Forelimb muscle (tissue), 1 donor: ENCODE results near the gene GPR17. TPM values are rescaled to one million over a fixed set of nuclear protein-coding genes. Genes with fewer than 3 reads are reported as not detected.

Experiments
- DNase-seq: peaks from one replicate; pipeline ENCODE4 v3.0.0-alpha.2; 2013; ENCODE audit warnings: low read depth
- polyA plus RNA-seq: library from polyadenylated mRNA; unstranded; fragments of 120-200 nt; gene quantifications from one replicate; pipeline ENCODE4 v1.2.1, GENCODE V29; 2013; ENCODE audit not compliant: insufficient read length

GPR17 gene
- polyA plus RNA-seq, 1 donor = 2.4 TPM

DNA sequence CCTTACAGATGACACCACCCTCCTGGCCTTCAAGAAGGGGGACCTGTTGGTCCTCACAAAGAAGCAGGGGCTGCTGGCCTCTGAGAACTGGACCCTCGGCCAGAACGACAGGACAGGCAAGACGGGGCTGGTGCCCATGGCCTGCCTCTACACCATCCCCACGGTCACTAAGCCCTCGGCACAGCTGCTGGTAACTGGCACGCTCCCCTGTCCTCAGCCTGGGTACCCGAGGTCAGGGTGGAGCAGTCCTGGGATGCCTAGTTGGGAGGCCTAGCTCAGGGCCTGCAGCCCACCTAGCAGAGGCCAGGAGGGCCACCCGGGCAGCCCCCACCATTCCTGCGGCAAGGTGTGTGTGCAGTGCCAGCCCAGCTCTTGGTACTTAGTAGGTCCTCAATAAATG lies 16.3 kb upstream of the GPR17 start:
- no peak for DNase-seq

DNA sequence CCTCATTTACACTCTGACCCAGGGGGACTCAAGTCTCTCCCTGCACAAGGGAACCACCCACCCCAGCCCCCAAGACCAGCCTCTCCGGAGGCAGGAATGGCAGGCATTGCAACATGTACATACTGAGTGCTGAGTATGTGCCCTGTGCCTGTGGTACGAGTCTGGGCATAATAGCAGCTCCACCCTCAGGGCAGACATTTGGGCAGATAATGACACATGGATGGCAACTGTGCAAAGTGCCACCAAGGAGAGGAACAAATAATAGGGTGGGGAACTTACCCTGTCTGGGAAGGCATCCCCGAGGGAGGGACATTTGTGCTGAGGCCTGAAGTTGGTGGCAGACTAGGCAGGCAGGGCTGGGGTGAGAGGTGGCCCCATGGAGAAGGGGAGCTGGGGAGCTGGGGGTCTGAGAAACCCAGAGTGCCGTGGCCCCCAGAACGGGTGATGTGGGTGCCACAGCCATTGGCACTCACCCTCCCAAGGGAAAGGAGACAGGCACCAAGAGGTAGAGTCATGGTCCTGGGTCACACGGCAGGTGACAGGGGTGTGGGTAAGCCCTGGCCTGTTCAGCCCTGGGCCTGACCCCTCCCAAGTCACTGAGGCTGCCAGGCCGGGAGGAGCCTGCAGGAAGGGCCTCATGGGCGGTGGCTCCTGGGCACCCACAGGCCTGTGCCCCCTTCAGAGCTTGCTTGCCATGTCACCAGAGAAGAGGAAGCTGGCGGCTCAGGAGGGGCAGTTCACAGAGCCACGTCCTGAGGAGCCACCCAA lies 15.7 kb upstream of the GPR17 start:
- no peak for DNase-seq

DNA sequence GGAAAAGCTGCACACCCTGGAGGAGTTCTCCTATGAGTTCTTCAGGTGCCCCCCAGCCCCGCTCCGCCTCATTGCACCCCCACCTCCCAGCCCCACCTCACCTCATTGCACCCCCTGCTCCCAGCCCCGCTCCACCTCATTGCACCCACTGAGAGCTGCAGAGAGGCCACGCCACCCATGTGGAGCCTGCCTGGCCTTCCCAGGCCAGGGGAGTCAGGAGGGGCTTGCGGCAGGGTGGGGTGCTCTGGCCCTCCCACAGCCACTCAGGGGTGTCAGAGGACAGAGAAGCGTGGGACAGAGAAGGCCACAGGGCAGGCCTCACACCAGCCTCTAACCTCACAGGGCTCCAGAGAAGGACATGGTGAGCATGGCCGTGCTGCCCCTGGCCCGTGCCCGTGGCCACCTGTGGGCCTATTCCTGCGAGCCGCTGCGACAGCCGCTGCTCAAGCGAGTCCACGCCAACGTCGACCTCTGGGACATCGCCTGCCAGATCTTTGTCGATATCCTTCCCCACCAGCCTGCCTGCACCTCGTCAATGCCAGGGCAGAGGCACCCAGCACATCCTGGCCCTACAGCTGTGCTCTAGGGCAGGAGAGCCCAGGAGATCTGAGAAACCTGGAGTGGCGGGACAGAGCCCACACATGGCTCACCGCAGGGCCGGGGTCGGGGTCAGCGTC lies 15.0 kb upstream of the GPR17 start:
- no peak for DNase-seq

DNA sequence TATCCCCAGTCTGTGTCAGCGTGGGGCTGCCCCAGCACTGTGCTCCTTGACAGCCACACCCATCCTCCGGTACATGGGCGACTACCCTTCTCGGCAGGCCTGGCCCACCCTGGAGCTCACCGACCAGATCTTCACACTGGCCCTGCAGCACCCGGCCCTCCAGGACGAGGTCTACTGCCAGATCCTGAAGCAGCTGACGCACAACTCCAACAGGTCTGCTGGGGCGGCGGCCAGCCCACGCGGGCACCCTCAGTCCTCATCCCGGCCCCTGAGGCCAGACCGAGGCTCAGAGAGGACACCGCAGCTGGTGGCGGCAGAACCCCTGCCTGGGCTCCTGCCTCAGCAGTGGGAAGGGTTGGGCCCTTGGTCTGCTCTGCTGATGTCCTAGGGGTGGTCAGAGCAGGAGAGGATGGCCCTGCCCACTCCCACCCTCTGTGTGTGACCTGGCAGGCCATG lies 14.4 kb upstream of the GPR17 start:
- DNase-seq = no peak

DNA sequence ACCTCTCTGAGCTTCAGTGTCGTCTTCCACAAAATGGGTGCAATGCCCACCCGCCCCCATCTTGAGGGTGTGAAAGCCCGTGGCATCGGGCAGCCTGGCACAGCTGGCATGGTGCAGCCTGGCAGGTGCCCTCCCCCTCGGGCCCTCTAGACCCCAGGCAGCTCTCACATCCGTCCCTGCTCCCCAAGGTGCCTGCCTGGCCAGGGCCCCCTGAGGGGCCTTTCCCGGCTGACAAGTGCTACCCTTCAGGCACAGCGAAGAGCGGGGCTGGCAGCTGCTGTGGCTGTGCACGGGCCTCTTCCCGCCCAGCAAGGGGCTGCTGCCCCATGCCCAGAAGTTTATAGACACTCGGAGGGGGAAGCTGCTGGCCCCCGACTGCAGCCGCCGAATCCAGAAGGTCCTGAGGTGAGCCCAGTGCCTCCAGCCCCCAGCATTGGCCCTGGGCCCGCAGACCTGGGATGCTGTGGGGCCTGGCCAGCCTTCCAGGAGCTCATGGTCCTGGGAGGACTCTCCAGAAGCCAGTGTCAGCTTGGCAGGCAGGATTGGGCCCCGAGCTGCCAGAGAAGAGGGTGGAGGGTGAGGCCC lies 13.9 kb upstream of the GPR17 start:
- DNase-seq = no peak

DNA sequence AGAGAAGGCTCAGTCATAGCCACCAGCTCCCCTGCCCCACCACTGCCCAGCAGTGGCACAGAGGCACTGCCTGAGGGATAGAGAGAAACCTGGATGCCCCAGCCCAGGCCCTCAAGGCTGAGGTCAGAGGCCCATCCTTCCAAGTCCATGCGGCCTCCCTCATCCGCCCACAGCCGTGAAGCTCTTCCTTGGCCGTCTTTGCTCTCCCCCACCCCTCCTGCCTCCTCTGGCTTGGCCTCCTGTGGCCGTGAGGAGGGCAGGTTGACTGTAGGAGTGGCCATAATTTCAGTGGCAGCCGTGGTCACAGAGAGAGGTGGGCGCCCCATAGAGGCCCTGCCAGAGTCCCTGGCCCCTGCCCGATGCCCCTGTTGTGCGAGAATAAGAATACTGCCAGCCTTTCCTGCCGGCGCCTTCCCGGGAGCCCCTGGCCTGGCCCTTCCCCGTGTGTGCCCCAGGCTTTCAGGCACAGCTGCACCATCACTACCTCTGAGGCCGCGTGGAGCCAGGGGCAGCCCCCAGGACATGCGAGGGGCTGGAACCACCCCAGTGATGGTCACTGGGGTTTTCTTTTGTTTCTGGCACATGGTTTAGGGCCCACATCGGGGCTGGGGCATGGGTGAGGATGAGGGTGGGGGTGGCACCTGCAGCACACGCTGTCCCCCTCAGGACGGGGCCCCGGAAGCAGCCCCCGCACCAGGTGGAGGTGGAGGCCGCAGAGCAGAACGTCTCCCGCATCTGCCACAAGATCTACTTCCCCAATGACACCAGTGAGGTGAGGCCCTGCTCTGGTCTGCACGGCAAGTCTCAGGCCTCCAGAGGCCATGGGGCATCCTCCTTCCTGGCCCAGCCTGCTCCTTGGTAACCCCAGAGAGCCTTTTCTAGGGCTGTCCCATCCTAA lies 13.1 kb upstream of the GPR17 start:
- no peak for DNase-seq

DNA sequence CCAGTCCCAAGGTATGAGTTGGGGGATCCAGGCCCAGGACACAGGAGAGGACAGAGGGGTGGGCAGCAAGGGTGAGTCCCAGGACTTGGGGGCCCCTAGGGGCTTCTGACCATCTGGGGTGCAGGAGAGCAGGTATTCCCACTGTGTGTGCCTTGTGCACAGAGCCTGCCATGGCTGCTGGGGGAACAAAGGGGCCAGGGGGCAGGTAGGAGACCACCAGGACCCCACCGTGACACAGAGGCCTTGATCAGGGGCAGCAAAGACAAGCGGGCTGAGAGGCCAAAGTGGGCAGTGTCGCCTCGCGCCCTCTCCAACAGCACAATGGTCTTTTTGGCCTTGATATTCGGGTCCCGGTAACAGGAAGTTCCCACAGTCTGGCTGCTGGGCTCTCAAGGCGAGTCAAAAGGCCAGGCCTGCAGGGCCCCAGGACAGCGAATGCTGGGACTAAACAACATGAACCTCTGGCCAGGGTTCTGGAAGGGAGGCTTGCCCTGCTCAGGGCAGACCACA lies 12.3 kb upstream of the GPR17 start:
- DNase-seq = no peak

DNA sequence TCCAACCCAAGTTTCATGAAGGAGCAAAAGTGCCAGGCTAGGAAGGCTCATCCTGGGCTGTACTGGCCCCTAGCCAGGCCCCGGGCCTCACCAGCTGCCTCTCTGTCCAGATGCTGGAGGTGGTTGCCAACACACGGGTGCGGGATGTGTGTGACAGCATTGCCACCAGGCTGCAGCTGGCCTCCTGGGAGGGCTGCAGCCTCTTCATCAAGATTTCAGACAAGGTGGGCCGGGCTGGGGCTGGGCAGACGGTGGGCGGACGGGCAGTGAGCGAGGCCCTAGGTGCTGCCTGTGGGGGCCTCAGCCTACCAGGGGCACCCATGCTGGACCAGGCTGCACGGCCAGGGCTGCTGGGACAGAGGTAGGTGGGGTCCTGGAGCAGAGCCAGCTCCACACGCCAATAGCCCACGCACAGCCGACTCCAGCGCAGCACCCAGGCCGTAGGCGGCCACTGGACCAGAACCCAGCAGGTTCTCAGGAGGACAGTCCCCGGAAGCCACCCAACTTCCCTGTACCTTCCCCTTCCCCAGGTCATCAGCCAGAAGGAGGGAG lies 11.8 kb upstream of the GPR17 start:
- DNase-seq = no peak

DNA sequence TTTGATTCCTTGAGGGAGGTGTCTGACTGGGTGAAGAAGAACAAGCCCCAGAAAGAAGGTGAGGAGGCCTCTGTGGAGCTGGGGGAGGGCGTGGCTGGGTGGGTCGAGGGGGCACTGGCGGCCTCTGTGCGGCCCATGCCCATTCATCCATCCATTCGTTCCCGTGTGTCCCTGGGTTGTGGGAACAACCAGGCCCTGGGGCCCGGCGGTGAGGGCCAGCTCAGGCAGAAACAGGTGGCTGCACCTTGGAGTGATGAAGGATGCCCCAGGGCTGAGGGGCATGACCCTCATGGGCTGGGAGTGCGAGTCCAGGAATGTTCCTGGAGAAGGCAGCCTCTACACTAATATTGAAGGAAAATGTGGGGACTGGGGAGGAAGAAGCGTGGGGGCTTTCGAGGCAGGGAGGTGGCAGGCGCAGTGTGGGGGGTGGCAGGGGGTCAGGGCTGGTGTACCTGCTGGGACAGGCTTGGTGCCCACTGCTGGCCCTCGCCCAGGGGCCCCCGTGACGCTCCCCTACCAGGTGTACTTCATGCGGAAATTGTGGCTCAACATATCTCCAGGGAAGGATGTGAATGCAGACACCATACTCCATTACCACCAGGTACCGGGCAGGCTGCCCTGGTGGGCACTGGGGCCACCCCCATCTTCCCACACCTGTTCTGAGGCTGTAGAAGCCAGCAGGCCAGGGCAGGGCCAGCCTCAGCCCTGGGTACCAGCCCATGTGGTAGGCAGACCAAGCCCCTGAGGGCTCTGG lies 11.2 kb upstream of the GPR17 start:
- no peak for DNase-seq

DNA sequence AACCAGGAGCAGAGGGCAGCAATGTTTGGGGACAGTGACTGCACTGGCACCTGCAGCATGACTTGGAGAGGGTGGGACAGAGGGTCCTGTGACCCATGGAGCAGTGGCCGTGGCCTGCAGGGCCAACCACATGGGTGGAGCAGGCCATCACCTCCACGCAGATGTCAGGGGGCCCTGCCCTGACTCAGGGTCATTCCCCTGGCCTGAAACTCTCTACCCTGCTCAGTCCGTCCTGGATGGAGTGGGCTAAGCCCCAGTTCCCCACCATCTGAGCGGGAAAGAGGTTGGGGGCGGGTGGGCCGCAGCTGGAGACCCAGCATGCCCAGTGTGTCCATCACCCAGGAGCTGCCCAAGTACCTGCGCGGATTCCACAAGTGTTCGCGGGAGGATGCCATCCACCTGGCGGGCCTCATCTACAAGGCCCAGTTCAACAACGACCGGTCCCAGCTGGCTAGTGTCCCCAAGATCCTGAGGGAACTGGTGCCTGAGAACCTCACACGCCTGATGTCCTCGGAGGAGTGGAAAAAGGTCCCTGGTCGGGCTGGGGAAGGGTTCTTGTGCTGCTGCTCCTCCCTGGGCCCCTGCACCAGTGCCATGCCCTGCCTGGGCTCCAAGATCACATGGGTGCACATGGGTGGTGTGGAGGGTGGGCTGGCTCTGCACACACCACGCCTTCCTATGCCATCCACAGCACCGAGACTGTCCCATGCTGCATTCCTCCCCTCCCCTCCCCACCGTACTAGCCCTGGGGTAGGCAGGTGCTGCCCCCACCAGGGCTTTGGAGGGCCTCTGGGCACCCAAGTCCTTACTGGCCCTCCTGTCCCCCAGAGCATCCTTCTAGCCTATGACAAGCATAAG lies 10.3 kb upstream of the GPR17 start:
- no peak for DNase-seq

DNA sequence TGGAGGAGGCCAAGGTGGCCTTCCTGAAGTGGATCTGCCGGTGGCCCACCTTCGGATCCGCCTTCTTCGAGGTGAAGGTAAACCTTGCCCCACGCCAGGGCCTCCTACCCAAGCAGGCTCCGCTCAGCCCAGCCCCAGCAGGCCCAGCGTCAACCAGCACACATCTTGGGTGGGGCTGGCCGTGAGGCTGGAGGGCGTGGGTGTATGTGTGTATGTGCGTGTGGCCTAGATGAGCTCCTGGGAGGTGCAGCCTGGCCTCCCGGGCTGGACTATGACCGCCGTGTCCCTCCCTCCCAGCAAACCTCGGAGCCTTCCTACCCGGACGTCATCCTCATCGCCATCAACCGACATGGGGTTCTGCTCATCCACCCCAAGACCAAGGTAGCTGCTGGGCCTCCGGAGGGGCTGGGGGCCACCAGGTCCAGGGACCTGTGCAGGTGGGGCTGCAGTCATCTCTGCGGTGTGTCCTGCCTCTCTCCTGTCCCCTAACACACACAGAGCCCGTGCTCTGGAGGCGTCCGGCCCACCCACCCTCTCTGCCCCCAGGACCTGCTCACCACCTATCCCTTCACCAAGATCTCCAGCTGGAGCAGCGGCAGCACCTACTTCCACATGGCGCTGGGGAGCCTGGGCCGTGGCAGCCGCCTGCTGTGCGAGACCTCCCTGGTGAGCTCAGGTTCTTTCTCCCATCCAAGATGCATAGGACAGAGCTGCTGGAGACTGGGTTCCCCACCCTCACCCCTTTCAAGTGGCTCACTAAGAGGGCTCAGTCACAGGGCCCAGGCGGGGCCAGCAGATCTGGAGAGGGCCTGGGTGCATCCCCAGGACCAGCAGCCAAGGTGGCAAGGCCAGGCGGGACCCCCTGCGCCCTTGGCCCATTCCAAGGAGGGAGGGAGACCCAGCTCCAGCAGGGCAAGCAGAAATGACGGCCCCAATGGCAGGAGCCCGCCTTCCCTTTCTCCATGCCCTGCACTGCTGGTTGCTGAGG lies 9.4 kb upstream of the GPR17 start:
- no peak for DNase-seq

DNA sequence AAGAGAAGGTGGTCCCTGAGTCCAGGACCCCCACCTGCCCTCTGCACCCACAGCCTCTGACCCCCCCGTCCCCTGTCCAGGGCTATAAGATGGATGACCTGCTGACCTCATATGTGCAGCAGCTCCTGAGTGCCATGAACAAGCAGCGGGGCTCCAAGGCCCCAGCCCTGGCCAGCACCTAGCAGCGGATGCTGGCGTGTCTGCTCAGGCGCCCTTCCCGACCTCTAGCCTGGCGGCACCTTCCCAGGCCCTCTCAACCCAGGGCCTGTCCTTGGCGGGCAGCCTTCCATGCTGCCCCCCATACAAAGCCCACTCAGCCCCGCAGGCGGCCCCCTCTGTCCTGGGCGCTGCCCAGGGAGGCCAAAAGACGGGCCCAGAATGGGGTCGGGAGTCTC lies 8.7 kb upstream of the GPR17 start:
- no peak for DNase-seq

DNA sequence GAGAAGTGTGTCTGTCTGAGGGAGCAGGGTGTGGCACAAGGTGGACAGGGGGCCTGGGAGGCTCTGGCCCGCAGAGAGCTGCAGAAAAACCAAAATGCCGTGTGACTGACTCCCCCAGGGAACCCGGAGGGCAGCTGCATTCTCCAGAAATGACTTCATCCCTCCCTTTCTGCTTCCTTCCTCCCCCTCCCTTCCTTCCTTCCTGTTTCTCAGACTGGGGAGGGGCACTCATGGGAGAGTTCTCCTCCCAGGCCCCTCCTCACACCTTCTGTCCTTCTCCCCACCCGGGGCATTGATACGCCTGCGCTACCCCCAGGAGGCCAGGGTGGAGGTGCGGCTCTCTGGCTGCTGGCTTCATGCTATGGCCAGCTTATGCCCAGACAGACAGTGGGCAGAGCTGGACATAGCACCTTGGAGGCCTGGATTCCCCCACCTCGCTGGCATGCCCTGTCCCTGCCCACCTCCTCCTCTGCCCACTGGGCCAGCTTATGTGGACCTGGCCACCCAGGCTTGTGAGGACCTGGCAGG lies 8.2 kb upstream of the GPR17 start:
- DNase-seq = peak; percentile 28

DNA sequence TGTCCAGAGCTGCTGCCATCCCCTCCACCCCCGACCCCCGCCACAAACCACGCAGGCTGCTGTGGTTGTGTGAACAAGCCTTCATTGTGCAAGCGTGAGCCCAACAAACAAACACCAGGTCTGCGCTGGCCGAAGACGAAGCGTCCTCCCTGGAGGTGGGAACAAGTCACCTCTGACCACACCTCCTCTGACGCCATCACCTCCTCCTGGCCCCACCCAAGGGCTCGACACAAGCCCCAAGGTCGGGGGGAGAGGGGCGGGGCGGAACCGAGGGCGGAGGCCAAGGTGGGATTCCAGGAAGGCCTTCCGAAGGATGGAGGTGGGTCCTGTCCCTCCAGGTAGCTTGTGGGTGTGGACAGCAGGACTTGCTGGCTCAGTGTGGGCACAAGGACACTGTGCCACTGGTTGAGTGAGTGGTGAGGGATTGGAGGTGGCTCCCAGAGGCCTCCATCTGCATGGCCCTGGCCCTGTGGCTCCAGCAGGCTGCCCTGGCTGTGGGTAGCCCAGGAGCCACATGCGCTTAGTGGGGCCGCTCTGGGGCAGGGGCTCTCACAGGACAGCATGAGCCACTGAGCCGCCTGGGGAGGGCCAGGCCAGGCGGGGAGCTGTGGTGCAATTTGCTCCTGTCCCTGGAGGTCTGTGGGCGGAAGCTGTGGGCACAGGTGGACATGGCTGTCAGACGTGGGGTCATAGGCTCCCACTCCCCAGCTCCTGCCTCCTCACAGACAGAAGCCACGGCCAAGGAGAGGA lies 7.4 kb upstream of the GPR17 start:
- no peak for DNase-seq

DNA sequence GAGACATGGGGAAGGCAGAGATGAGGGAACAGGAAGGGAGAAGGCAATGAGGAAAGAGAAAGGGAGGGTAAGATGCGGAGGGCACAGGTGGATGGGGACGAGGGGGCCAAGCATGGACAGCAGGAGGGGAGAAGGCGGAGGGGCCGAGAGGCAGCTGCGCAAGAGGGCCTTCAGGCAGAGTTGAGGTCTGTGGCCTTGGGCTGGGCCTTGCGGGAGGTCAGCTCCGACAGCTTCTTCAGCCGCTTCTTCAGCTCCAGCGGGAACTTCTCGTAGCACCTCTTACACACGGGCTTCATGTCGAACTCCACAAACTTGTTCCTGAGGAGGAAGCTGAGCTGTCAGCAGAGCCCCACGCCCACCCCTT lies 6.9 kb upstream of the GPR17 start:
- DNase-seq = no peak

DNA sequence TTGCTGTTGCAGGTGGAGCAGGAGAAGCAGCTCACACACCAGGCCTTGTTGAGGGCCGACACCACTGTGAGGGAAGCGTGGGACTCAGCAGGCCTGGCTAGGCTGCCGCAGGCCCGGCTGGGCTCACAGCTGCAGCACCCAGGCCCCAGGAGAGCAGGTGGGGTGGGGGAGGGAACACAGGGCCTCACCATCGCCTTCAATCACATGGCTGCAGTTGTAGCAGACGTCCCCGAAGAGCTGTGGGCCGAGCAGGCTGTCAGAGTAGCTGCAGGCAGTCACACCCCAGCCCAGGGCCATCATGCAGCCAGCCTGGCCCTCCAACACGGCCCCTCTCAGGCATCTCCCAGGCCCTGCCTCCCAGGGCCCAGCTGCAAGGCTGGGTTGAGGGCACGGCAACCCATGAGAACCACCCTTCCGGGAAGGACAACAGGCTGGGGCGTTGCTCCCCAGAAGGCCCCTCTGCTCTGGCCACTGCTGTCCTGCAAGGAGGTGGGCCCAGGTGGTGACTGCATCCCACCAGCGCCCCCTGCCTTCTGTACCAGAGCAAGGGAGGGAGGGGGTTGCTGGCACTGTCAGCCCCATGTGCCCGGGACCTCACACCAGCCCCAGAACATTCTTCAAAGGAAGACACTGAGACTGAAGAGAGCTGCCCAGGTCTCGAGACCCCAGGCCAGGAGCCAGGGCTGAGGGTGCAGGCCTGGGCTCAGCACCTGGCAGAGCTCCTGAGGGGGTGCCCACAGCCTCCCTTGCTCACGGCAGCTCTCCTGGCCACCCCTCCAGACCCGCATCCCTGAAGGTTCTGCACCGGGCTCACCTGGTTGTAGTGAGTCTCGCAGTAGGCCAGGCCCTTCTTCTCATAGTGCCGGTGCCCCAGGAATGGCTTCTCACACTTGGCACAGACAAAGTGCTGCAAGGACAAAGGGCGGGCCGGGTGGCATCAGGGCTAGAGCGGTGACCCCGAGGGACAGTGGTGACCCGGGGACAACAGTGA lies 5.6 kb upstream of the GPR17 start:
- no peak for DNase-seq
